Activated CD4-positive, alpha-beta T cell treated with anti-CD3 and anti-CD28 coated beads for 36 hours (primary cell): Measurements from ENCODE around the gene CDC5L. TPM values are rescaled to one million over a fixed set of nuclear protein-coding genes. Genes with fewer than 3 reads are reported as not detected.

Experiments
- ATAC-seq: fragments of 200-7000 bp; cut with Tn5 transposase; one replicate; pipeline ENCODE4 v1.10.0; 2021; ENCODE audit warnings: mild to moderate bottlenecking, moderate library complexity
- CTCF ChIA-PET: fragments of 350-600 bp; sonication (Branson Sonifier 250); formaldehyde crosslinking; loops from one replicate; lab custom pipeline; 2021; ENCODE audit warnings: antibody characterized with exemption; lab: Charles Lee
- POLR2A ChIA-PET: fragments of 350-600 bp; sonication (Branson Sonifier 250); formaldehyde crosslinking; loops from one replicate; lab custom pipeline; 2021; ENCODE audit warnings: antibody characterized with exemption, inconsistent platforms; lab: Charles Lee
- DNase-seq: peaks from one replicate; pipeline ENCODE4 v3.0.0-alpha.2; 2020
- H3K27ac Mint-ChIP-seq: one replicate; pipeline ENCODE4 v1.8.0; 2021; ENCODE audit warnings: mixed read lengths
- H3K27me3 Mint-ChIP-seq: one replicate; pipeline ENCODE4 v1.8.0; 2021; ENCODE audit warnings: mixed read lengths
- H3K36me3 Mint-ChIP-seq: one replicate; pipeline ENCODE4 v1.8.0; 2021; ENCODE audit warnings: low read depth, mixed read lengths
- H3K4me1 Mint-ChIP-seq: one replicate; pipeline ENCODE4 v1.8.0; 2021; ENCODE audit warnings: mixed read lengths
- H3K4me3 Mint-ChIP-seq: one replicate; pipeline ENCODE4 v1.8.0; 2021; ENCODE audit warnings: mild to moderate bottlenecking, moderate library complexity, mixed read lengths
- H3K9me3 Mint-ChIP-seq: one replicate; pipeline ENCODE4 v1.8.0; 2021; ENCODE audit warnings: low read depth, mixed read lengths
- intact Hi-C, 2 experiments: fragments of 100-400 bp; cut with DNase I in 1 of 2; cut with micrococcal nuclease in 1 of 2; formaldehyde crosslinking; loops; one replicate each; pipeline versions ENCODE4 v1.14.2 to v1.15.1; 2022 to 2024; cut with DNase I, micrococcal nuclease
- total RNA-seq, 2 experiments: library from RNA; stranded (reverse); gene quantifications; one replicate each; pipeline ENCODE4 v1.2.3, GENCODE V29; 2021

CDC5L gene
- total RNA-seq, 2 experiments from 2014 or later = 25.1 to 28.9 TPM

- CTCF ChIA-PET = interaction anchor here (0.6 to 1.1 kb wide), 2 partner anchors 19 to 183 kb away, joined by 3 read pairs; no protein-coding TSS in a partner anchor
- H3K27me3 Mint-ChIP-seq = no peaks in the 10 kb centered on the region
- H3K9me3 Mint-ChIP-seq = peaks cover 5% of the 10 kb centered on the region
- no peak for DNase-seq
- H3K36me3 Mint-ChIP-seq = peaks cover 80% of the 10 kb centered on the region
- no peak for ATAC-seq
- intact Hi-C loops = no loop called here
- POLR2A ChIA-PET = no interaction called here
- H3K4me1 Mint-ChIP-seq = peaks cover 57% of the 10 kb centered on the region
- H3K27ac Mint-ChIP-seq = no peak overlapping the region
- H3K4me3 Mint-ChIP-seq = no peak overlapping the region
Observed at GRCh38 chr6:44411141-44411540, 23.6 kb downstream of the CDC5L start.

- ChIA-PET CTCF (interaction anchor here (1.1 to 1.4 kb wide), 2 partner anchors 16 to 18 kb away, joined by 3 to 4 read pairs; no protein-coding TSS in a partner anchor), POLR2A (no interaction called here)
- no peaks in the 10 kb centered on the region for H3K27me3 Mint-ChIP-seq
- H3K36me3 Mint-ChIP-seq = peaks cover 62% of the 10 kb centered on the region
- ATAC-seq = peak; percentile 60
- peak overlapping the region; percentile 27 for H3K27ac Mint-ChIP-seq
- DNase-seq = peak; percentile 18
- intact Hi-C loops = no loop called here
- H3K4me1 Mint-ChIP-seq = peaks cover 30% of the 10 kb centered on the region
- no peak overlapping the region for H3K4me3 Mint-ChIP-seq
- no peaks in the 10 kb centered on the region for H3K9me3 Mint-ChIP-seq
Observed at GRCh38 chr6:44415449-44415848, 27.9 kb downstream of the CDC5L start.

DNA sequence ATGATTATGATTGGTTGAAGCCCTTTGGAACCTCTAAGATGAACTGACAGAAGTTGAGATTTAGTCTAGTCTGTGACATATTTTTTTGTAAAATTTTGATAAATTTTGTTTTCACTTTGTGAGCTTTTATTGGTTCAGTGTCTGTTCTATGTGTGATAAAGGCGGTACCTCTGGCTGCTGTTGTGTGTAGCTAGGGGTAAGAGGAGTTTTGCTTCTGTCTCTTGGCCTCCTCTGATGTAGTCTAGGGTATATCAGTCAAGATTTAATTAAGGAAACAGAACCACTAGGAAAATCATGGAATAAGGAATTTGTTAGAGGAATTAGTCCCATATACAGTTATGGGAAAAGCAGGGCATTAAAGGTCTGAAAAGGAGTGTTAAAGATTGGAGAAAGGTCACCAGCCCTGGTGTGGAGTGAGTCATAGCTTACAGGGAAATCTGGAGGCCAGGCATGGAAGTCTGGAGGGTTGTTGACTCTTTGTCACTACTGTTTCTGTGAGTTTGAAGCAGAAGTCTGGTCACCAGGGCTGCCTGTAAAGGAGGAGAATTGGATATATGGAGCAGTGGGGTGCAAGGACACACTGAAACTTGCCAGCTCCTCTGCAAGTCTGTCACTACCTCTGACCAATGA lies 28.5 kb downstream of the CDC5L start:
- peaks cover 64% of the 10 kb centered on the region for H3K36me3 Mint-ChIP-seq
- H3K4me1 Mint-ChIP-seq = peaks cover 28% of the 10 kb centered on the region
- H3K27me3 Mint-ChIP-seq = no peaks in the 10 kb centered on the region
- CTCF ChIA-PET = interaction anchor here (1.1 to 1.4 kb wide), 2 partner anchors 15 to 18 kb away, joined by 3 to 4 read pairs; no protein-coding TSS in a partner anchor
- no peaks in the 10 kb centered on the region for H3K9me3 Mint-ChIP-seq
- no peak overlapping the region for H3K4me3 Mint-ChIP-seq
- intact Hi-C loops = no loop called here
- peak; percentile 39 for ATAC-seq
- H3K27ac Mint-ChIP-seq = peak overlapping the region; percentile 21
- DNase-seq = no peak
- POLR2A ChIA-PET = no interaction called here

GRCh38 chr6:44422531-44422930 lies 35.0 kb downstream of the CDC5L start:
- ATAC-seq (no peak), DNase-seq (no peak)
- Mint-ChIP-seq H3K27ac (no peak overlapping the region), H3K27me3 (no peaks in the 10 kb centered on the region), H3K4me1 (no peaks in the 10 kb centered on the region), H3K9me3 (no peaks in the 10 kb centered on the region), H3K36me3 (peaks cover 46% of the 10 kb centered on the region), H3K4me3 (no peak overlapping the region)
- CTCF ChIA-PET = interaction anchor here (1.0 to 1.8 kb wide), 2 partner anchors 33 to 53 kb away, joined by 3 read pairs; no protein-coding TSS in a partner anchor
- POLR2A ChIA-PET = interaction anchor here (0.6 kb wide), 1 partner anchor 12 kb away, joined by 3 read pairs; no protein-coding TSS in a partner anchor
- intact Hi-C loops = no loop called here

DNA sequence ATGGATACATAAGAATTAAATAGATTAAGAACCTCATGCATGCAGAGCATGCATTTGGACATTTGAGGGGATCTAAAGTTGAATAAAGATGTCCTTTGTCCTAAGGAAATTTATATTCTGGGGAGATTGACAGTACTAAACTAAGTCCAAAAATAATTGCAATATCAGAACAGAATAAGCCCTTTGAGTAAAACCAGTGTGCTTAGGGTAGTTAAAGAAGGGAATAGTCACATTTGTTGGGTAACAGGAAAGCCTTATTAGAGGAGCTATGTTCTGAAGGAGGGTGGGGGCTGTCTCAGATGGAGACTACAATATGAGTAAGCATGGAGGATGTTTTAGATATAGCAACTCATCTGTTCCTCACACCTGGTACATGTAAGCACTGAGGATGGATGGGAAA lies 35.8 kb downstream of the CDC5L start:
- intact Hi-C loops = no loop called here
- Mint-ChIP-seq H3K9me3 (no peaks in the 10 kb centered on the region), H3K27me3 (no peaks in the 10 kb centered on the region), H3K27ac (no peak overlapping the region), H3K4me3 (no peak overlapping the region), H3K36me3 (peaks cover 45% of the 10 kb centered on the region), H3K4me1 (no peaks in the 10 kb centered on the region)
- ATAC-seq = no peak
- ChIA-PET CTCF (interaction anchor here (1.8 kb wide), 1 partner anchor 52 kb away, joined by 3 read pairs; no protein-coding TSS in a partner anchor), POLR2A (no interaction called here)
- DNase-seq = no peak

GRCh38 chr6:44425951-44426350 lies 38.4 kb downstream of the CDC5L start:
- ChIA-PET POLR2A (no interaction called here), CTCF (interaction anchor here (0.8 to 1.9 kb wide), 5 partner anchors 9 to 157 kb away, joined by 3 to 5 read pairs (median 4); no protein-coding TSS in a partner anchor)
- Mint-ChIP-seq H3K9me3 (no peaks in the 10 kb centered on the region), H3K4me1 (no peaks in the 10 kb centered on the region), H3K27ac (no peak overlapping the region), H3K27me3 (no peaks in the 10 kb centered on the region), H3K4me3 (no peak overlapping the region), H3K36me3 (peaks cover 40% of the 10 kb centered on the region)
- DNase-seq (no peak), ATAC-seq (no peak)
- intact Hi-C loops = no loop called here

GRCh38 chr6:44428682-44429081 lies 41.2 kb downstream of the CDC5L start:
- no peak overlapping the region for H3K4me3 Mint-ChIP-seq
- intact Hi-C loops = no loop called here
- peaks cover 36% of the 10 kb centered on the region for H3K36me3 Mint-ChIP-seq
- peaks cover 2% of the 10 kb centered on the region for H3K4me1 Mint-ChIP-seq
- H3K9me3 Mint-ChIP-seq = no peaks in the 10 kb centered on the region
- no peak for DNase-seq
- CTCF ChIA-PET = interaction anchor here (1.0 to 5.6 kb wide), 7 partner anchors 9 to 47 kb away, joined by 3 to 41 read pairs (median 4); no protein-coding TSS in a partner anchor
- H3K27me3 Mint-ChIP-seq = no peaks in the 10 kb centered on the region
- no peak overlapping the region for H3K27ac Mint-ChIP-seq
- no peak for ATAC-seq
- POLR2A ChIA-PET = no interaction called here

- no peaks in the 10 kb centered on the region for H3K9me3 Mint-ChIP-seq
- no peak overlapping the region for H3K27ac Mint-ChIP-seq
- CTCF ChIA-PET = interaction anchor here (0.6 to 5.6 kb wide), 8 partner anchors 15 to 1709 kb away, joined by 3 to 41 read pairs (median 4); no protein-coding TSS in a partner anchor
- no peaks in the 10 kb centered on the region for H3K27me3 Mint-ChIP-seq
- ATAC-seq (no peak), DNase-seq (no peak)
- POLR2A ChIA-PET = no interaction called here
- intact Hi-C loops = no loop called here
- peaks cover 2% of the 10 kb centered on the region for H3K4me1 Mint-ChIP-seq
- no peak overlapping the region for H3K4me3 Mint-ChIP-seq
- H3K36me3 Mint-ChIP-seq = peaks cover 26% of the 10 kb centered on the region
Observed at GRCh38 chr6:44430326-44430725, 42.8 kb downstream of the CDC5L start.

DNA sequence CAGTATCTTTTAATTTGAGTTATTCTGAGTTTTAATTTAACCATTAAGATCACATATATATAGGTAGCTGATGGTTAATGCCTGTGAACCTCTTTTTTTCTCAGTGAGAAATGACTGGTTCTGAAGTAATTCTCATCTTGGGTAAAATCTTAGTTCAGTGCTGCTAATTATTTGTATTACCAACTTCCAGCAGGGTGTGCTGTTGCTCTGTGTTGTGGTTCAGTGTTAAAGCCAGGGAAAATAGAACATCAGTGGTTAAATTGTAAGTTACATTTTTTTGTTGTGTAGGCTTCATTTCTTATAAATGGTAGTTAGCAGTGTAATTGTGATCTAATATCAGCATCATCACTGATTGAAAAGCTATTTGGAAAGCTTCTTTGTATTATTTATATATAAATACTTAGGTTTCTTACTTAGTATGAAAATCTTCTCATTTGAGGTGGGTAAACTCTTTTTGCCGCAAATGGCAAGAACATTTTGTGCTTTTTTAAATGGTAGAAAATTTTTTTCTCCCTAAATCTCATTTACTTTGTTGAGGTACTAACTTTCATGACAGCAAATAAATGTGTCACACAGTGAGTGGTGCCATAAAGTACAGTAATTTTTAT lies 43.7 kb downstream of the CDC5L start:
- POLR2A ChIA-PET = no interaction called here
- intact Hi-C loops = loop anchor here (1.0 kb wide), 2 partner anchors 25 to 38 kb away; no protein-coding TSS in a partner anchor
- Mint-ChIP-seq H3K27me3 (no peaks in the 10 kb centered on the region), H3K9me3 (no peaks in the 10 kb centered on the region), H3K27ac (no peak overlapping the region), H3K4me3 (no peak overlapping the region), H3K36me3 (peaks cover 23% of the 10 kb centered on the region), H3K4me1 (peaks cover 2% of the 10 kb centered on the region)
- peak; percentile 66 for DNase-seq
- peak; percentile 85 for ATAC-seq
- CTCF ChIA-PET = interaction anchor here (0.7 to 5.6 kb wide), 11 partner anchors 9 to 163 kb away, joined by 3 to 41 read pairs (median 4); partner anchors contain the start of gene CDC5L

- no peaks in the 10 kb centered on the region for H3K9me3 Mint-ChIP-seq
- no peaks in the 10 kb centered on the region for H3K27me3 Mint-ChIP-seq
- ChIA-PET POLR2A (no interaction called here), CTCF (interaction anchor here (0.6 to 5.6 kb wide), 13 partner anchors 13 to 1846 kb away, joined by 3 to 41 read pairs (median 4); partner anchors contain the start of genes AARS2 and CDC5L)
- H3K36me3 Mint-ChIP-seq = peaks cover 26% of the 10 kb centered on the region
- H3K4me3 Mint-ChIP-seq = no peak overlapping the region
- intact Hi-C loops = no loop called here
- no peak for DNase-seq
- no peak overlapping the region for H3K27ac Mint-ChIP-seq
- peaks cover 2% of the 10 kb centered on the region for H3K4me1 Mint-ChIP-seq
- ATAC-seq = no peak
Observed at GRCh38 chr6:44432227-44432626, 44.7 kb downstream of the CDC5L start.

DNA sequence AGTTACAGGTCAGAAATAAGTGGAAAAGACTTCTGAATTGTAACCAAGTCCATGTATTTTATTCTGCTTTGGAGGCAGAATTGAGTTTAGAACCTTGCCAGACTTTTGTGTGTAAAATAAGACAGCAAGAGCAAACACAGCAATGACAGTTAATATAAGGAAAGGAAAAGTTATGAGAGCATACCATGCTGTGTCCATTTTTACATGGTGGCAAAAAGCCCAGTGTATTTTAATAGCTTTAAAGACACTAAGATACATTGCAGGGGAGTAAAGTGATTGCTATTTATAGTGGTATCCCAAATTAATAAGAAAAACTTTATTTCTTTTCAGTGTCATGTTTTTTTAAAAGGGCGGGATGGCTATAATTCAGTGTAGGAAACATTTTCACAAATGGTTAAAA lies 45.2 kb downstream of the CDC5L start:
- no peak for ATAC-seq
- ChIA-PET POLR2A (no interaction called here), CTCF (interaction anchor here (0.6 to 5.6 kb wide), 7 partner anchors 23 to 1489 kb away, joined by 3 to 41 read pairs (median 4); partner anchors contain the start of gene AARS2)
- H3K27ac Mint-ChIP-seq = no peak overlapping the region
- no peak for DNase-seq
- intact Hi-C loops = no loop called here
- H3K27me3 Mint-ChIP-seq = no peaks in the 10 kb centered on the region
- no peak overlapping the region for H3K4me3 Mint-ChIP-seq
- H3K4me1 Mint-ChIP-seq = peaks cover 2% of the 10 kb centered on the region
- no peaks in the 10 kb centered on the region for H3K9me3 Mint-ChIP-seq
- peaks cover 27% of the 10 kb centered on the region for H3K36me3 Mint-ChIP-seq
